ENCODE data around the gene DAPK1.

DNA sequence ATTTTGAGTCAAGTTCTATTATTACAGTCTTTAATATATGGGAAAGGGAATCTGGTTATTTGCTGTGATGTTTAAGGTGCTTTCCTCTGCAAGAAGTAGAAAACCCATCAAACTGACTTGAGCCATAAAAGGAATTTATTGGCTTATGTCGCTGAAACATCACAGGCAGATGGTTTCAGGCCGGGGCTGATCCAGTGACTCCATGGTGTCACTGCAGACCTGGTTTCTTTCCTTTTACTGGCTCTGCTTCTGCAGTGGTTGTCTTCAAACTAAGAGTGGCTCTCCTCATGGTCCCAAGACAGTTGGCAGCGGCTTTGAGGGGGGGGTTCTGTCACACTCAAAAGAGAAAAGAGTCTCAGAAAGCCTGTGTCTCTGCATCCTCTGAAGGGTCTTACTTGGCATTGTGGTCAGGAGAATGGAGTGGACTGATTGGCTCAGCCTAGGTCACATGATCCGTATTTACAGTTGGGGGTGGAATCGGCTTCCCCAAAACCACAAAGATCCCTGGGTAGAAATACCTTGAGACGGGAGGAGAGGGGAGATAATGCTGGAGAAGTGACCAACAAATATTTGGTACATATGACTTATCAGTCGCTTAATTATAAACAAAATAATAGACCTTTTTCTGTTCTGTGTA lies 106.3 kb downstream of the DAPK1 start:
- TF ChIP-seq CTCF (IDR thresholded peaks at IDR 0.05; ENCODE audit: extremely low read depth in 1 of 2, insufficient read depth in 1 of 2, low read depth in 1 of 2, low read length in 2 of 2) (no peak), EZH2 (IDR thresholded peaks at IDR 0.05; ENCODE audit: borderline replicate concordance, low read depth, low read length, severe bottlenecking) (no peak), GATA2 (IDR thresholded peaks at IDR 0.05; ENCODE audit: insufficient read depth, insufficient read length, low read depth, low read length) (no peak), POLR2A (IDR thresholded peaks at IDR 0.05; ENCODE audit: low read depth, low read length) (no peak), JUN (IDR thresholded peaks at IDR 0.05; ENCODE audit: borderline replicate concordance, insufficient read depth, insufficient read length, low read depth) (no peak), POLR2AphosphoS5 (IDR thresholded peaks at IDR 0.05; ENCODE audit: insufficient read depth, low read depth, low read length) (no peak), MYC (IDR thresholded peaks at IDR 0.05; ENCODE audit: low read depth, low read length) (no peak)
- TF ChIP-seq, protein P1, sequence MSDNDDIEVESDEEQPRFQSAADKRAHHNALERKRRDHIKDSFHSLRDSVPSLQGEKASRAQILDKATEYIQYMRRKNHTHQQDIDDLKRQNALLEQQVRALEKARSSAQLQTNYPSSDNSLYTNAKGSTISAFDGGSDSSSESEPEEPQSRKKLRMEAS (IDR thresholded peaks at IDR 0.05; ENCODE audit: insufficient read depth, insufficient read length), result no peak
